Endothelial cell of umbilical vein (primary cell): ENCODE data around the gene MYF6.

ENCODE experiments used
- EZH2 ChIP-seq: IDR thresholded peaks from 2 replicates; pipeline ENCODE4 v1.6.1; 2012; ENCODE audit warnings: borderline replicate concordance, low read depth, mild to moderate bottlenecking, moderate library complexity, low read length, inconsistent platforms; ENCODE audit not compliant: severe bottlenecking
- FOS ChIP-seq: IDR thresholded peaks from 2 replicates; pipeline ENCODE4 v1.6.1; 2011; ENCODE audit warnings: mild to moderate bottlenecking, low read length, moderate library complexity, borderline replicate concordance; ENCODE audit not compliant: insufficient read depth
- JUN ChIP-seq: IDR thresholded peaks from 2 replicates; pipeline ENCODE4 v1.6.1; 2011; ENCODE audit warnings: borderline replicate concordance, low read depth; ENCODE audit not compliant: insufficient read length, insufficient read depth
- MYC ChIP-seq: IDR thresholded peaks from one replicate; pipeline ENCODE4 v1.6.1; 2011; ENCODE audit warnings: mild to moderate bottlenecking, low read depth, low read length
- POLR2A ChIP-seq: IDR thresholded peaks from 2 replicates; pipeline ENCODE4 v1.6.1; 2012; ENCODE audit warnings: low read depth, mild to moderate bottlenecking, control low read depth, low read length
- POLR2AphosphoS5 ChIP-seq: IDR thresholded peaks from 2 replicates; pipeline ENCODE4 v1.6.1; 2012; ENCODE audit warnings: low read depth, mild to moderate bottlenecking, control low read depth, low read length, moderate library complexity; ENCODE audit not compliant: insufficient read depth
- TF ChIP-seq, protein P1 (sequence below), 2 donors: IDR thresholded peaks; 1 replicate in 1 of 2; 2 replicates in 1 of 2; pipeline ENCODE4 v1.5.1; 2011; ENCODE audit warnings: low read length in 2 of 2, mild to moderate bottlenecking in 2 of 2, moderate library complexity in 2 of 2, control low read depth in 1 of 2, inconsistent platforms in 1 of 2, low read depth in 1 of 2; ENCODE audit not compliant: insufficient read depth in 1 of 2; ENCODE audit errors: extremely low read depth in 1 of 2
- TF ChIP-seq, protein P2 (sequence below): IDR thresholded peaks from 2 replicates; pipeline ENCODE4 v1.6.1; 2011; ENCODE audit not compliant: insufficient read depth, insufficient read length

DNA sequence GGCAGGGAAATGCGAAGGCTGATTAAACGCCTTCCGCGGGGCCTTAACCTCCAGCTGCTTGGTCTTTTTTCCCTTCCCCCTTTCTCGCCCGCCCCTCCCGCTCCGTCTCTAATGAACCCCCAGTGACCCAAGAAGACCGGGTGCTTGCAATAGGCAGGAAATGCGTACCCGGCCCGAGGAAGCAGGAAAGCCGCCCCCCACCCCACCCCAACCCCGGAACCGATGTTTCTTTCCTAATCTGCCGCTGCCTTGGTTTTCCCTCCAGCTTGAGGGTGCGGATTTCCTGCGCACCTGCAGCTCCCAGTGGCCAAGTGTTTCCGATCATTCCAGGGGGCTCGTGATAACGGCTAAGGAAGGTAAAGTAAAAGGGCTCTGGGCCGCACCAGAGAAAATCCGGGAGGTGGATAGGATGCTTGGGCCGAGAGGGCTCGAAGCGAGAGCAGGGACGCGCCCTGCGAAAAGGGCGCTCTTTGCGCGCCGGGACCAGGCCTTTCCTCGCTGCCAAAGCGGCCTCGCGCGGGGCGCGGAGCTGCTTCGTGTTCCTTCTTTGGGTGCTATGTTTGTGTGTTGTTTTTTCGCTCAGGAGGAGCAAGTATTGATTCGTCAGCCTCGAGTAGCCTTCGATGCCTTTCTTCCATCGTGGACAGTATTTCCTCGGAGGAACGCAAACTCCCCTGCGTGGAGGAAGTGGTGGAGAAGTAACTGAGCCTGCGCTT, 983 bp downstream of the MYF6 start:
- TF ChIP-seq, protein P1, sequence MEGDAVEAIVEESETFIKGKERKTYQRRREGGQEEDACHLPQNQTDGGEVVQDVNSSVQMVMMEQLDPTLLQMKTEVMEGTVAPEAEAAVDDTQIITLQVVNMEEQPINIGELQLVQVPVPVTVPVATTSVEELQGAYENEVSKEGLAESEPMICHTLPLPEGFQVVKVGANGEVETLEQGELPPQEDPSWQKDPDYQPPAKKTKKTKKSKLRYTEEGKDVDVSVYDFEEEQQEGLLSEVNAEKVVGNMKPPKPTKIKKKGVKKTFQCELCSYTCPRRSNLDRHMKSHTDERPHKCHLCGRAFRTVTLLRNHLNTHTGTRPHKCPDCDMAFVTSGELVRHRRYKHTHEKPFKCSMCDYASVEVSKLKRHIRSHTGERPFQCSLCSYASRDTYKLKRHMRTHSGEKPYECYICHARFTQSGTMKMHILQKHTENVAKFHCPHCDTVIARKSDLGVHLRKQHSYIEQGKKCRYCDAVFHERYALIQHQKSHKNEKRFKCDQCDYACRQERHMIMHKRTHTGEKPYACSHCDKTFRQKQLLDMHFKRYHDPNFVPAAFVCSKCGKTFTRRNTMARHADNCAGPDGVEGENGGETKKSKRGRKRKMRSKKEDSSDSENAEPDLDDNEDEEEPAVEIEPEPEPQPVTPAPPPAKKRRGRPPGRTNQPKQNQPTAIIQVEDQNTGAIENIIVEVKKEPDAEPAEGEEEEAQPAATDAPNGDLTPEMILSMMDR (IDR thresholded peaks at IDR 0.05; ENCODE audit: extremely low read depth in 1 of 2, insufficient read depth in 1 of 2, low read depth in 1 of 2, low read length in 2 of 2), result no peak
- TF ChIP-seq POLR2A (no peak), EZH2 (no peak), POLR2AphosphoS5 (no peak), MYC (no peak), FOS (no peak), JUN (no peak)
- TF ChIP-seq, protein P2, sequence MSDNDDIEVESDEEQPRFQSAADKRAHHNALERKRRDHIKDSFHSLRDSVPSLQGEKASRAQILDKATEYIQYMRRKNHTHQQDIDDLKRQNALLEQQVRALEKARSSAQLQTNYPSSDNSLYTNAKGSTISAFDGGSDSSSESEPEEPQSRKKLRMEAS, result no peak
